Measurements from ENCODE around the gene BATF3. TPM values are rescaled to one million over a fixed set of nuclear protein-coding genes. Genes with fewer than 3 reads are reported as not detected.
A peak's percentile ranks its signal among the peaks of the same experiment; 100 is the strongest.

Gene BATF3
- total RNA-seq, 2 experiments from 2014 or later: 52.6 to 61.3 TPM

DNA sequence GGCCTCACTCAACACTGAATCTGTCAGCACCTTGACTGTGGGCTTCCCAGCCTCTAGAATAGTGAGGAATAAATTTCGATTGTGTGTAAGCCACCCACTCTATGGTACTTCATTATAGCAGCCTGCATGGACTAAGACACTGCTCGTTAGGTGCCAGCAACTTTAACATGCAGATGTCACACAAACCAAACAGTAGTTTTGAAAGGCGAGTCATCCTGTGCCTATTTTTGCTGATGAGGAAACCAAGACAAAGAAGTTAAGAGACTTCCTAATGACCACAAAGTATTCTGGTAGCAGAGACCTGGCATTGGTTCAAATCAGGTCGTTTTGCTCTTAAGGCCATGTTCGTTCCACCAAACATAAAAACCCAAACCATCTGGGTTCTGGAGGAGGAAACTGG, 42.9 kb downstream of the BATF3 start:
- ChIA-PET POLR2A (interaction anchor here (0.7 to 1.0 kb wide), 2 partner anchors 8 to 45 kb away, joined by 3 read pairs; no protein-coding TSS in a partner anchor), CTCF (interaction anchor here (0.7 to 1.1 kb wide), 2 partner anchors 199 kb away, joined by 3 read pairs; no protein-coding TSS in a partner anchor)
- H3K4me1 Mint-ChIP-seq (ENCODE audit: low read depth): no peaks in the 10 kb centered on the region
- peaks cover 13% of the 10 kb centered on the region for H3K27me3 Mint-ChIP-seq
- H3K4me3 Mint-ChIP-seq: no peak overlapping the region
- DNase-seq: no peak
- TF ChIP-seq, protein P1, sequence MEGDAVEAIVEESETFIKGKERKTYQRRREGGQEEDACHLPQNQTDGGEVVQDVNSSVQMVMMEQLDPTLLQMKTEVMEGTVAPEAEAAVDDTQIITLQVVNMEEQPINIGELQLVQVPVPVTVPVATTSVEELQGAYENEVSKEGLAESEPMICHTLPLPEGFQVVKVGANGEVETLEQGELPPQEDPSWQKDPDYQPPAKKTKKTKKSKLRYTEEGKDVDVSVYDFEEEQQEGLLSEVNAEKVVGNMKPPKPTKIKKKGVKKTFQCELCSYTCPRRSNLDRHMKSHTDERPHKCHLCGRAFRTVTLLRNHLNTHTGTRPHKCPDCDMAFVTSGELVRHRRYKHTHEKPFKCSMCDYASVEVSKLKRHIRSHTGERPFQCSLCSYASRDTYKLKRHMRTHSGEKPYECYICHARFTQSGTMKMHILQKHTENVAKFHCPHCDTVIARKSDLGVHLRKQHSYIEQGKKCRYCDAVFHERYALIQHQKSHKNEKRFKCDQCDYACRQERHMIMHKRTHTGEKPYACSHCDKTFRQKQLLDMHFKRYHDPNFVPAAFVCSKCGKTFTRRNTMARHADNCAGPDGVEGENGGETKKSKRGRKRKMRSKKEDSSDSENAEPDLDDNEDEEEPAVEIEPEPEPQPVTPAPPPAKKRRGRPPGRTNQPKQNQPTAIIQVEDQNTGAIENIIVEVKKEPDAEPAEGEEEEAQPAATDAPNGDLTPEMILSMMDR (IDR thresholded peaks at IDR 0.05): no peak
- no peaks in the 10 kb centered on the region for H3K9me3 Mint-ChIP-seq
- no peak overlapping the region for H3K27ac Mint-ChIP-seq
- intact Hi-C loops (cut with micrococcal nuclease): no loop called here
- no peaks in the 10 kb centered on the region for H3K36me3 Mint-ChIP-seq (ENCODE audit: low read depth)
- peak; percentile 37 for ATAC-seq

DNA sequence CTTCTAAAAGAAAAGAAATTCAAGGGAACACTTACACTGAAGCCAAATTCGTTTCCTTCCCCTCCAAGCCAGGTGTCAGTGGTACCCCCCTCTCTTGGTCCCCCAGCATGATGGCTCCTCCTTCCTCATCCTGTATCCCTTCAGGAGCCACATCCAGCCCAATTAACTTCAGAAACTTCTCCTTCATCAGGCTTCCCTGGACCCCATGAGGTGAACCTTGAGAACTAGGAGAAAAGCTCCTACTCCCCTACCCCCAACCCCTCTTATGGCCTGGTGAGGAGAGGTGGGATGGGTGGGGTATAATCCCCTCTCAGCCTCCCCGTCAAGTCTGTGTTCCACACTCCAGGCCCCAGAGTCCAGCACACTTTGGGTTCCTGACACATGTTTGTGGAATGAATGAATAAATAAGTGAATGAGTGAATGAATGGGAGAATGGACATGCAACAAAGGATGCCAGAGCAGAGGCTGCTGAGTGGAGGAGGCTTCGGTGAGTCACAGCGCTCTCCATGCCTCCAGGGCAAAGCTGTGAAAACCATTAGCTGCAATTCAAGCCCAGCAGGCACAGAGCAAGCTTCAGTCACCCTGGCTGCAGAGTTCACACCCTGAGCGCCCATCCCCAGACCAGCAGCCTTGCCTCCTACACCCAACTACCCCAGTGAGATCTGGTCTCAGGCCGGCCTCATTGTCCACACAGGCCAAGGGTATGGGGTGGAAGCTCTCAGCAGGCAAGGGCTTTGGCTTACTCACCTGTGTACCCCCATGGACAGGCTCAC, 43.8 kb downstream of the BATF3 start:
- no peaks in the 10 kb centered on the region for H3K36me3 Mint-ChIP-seq (ENCODE audit: low read depth)
- intact Hi-C loops (cut with micrococcal nuclease): no loop called here
- H3K4me1 Mint-ChIP-seq (ENCODE audit: low read depth): no peaks in the 10 kb centered on the region
- H3K4me3 Mint-ChIP-seq: no peak overlapping the region
- no peaks in the 10 kb centered on the region for H3K9me3 Mint-ChIP-seq
- TF ChIP-seq, protein P1 (IDR thresholded peaks at IDR 0.05): no peak
- H3K27ac Mint-ChIP-seq: no peak overlapping the region
- H3K27me3 Mint-ChIP-seq: peaks cover 10% of the 10 kb centered on the region
- ChIA-PET CTCF (interaction anchor here (0.7 to 1.2 kb wide), 3 partner anchors 9 to 198 kb away, joined by 3 to 5 read pairs (median 5); no protein-coding TSS in a partner anchor), POLR2A (interaction anchor here (0.7 to 1.0 kb wide), 2 partner anchors 9 to 39 kb away, joined by 3 read pairs; no protein-coding TSS in a partner anchor)
- no peak for ATAC-seq
- DNase-seq: no peak

DNA sequence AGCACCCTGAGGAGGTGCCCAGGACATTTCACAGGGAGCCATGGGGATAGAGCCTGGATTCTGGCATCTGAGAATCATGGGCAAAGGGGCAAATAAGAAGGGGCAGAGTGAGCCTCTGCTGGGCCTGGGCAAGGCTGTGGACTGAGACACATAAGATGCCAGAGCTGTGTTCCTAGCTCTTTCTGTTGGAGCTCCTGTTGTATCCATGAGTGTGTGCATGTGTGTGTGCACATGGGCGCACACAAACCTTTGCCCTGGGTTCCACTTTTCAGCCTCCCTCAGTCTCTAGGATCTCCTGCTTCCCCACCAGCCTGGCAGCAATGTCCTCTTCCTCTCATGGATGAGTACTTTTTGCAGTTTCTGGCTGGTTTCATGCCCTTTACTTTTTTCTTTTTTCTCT, 47.0 kb downstream of the BATF3 start:
- CTCF ChIA-PET: interaction anchor here (0.7 to 6.0 kb wide), 4 partner anchors 9 to 197 kb away, joined by 3 to 32 read pairs (median 16); no protein-coding TSS in a partner anchor
- Mint-ChIP-seq H3K4me1 (ENCODE audit: low read depth) (no peaks in the 10 kb centered on the region), H3K4me3 (no peak overlapping the region), H3K36me3 (ENCODE audit: low read depth) (no peaks in the 10 kb centered on the region), H3K9me3 (no peaks in the 10 kb centered on the region), H3K27ac (no peak overlapping the region), H3K27me3 (peaks cover 5% of the 10 kb centered on the region)
- intact Hi-C loops (cut with micrococcal nuclease): no loop called here
- ATAC-seq (no peak), DNase-seq (no peak)
- POLR2A ChIA-PET: interaction anchor here (0.7 kb wide), 1 partner anchor 12 kb away, joined by 4 read pairs; no protein-coding TSS in a partner anchor
- TF ChIP-seq, protein P1 (IDR thresholded peaks at IDR 0.05): no peak

DNA sequence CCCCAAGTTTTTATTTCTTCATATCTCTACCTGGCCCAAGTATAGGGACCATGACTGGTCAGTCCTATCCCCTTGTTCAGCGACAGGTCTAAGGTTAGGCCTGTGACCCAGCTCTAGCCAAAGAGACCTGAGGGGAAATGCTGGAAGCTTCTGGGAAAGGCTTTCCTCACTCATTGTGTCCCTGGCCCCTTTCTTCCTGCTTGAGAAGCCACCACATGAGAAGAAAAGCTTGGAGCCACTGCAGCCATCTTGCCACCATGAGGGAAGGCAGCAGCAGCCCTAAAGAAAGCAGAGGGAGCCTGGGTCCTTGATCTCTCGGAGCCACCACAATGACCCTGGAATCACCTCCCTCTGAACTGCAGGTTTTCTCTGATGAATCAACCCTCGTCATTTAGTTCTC, 47.7 kb downstream of the BATF3 start:
- POLR2A ChIA-PET: no interaction called here
- DNase-seq (no peak), ATAC-seq (no peak)
- H3K27me3 Mint-ChIP-seq: peaks cover 6% of the 10 kb centered on the region
- TF ChIP-seq, protein P1 (IDR thresholded peaks at IDR 0.05): no peak
- no peak overlapping the region for H3K4me3 Mint-ChIP-seq
- H3K4me1 Mint-ChIP-seq (ENCODE audit: low read depth): no peaks in the 10 kb centered on the region
- CTCF ChIA-PET: interaction anchor here (0.6 to 6.0 kb wide), 5 partner anchors 9 to 315 kb away, joined by 3 to 32 read pairs (median 4); no protein-coding TSS in a partner anchor
- no peaks in the 10 kb centered on the region for H3K36me3 Mint-ChIP-seq (ENCODE audit: low read depth)
- H3K9me3 Mint-ChIP-seq: no peaks in the 10 kb centered on the region
- no peak overlapping the region for H3K27ac Mint-ChIP-seq
- intact Hi-C loops (cut with micrococcal nuclease): no loop called here

DNA sequence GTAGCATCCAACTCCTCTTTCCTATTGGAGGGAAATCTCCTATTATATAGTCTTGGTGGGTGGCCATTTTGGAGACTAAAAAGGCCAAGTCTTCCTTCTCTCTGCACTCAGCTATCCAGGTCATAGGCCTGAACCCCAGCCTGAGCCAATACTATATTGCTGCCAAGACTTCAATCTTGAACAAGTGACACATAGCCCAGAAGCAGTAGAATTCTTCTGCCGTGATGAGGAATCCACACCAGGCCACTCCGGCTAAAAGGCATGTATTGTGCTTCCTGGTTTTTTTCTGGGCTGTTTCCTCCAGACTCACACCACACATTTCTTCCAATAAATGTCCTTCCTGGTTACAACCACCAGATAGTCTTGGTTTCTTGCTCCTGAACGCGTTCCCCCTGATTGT, 48.1 kb downstream of the BATF3 start:
- intact Hi-C loops (cut with micrococcal nuclease): no loop called here
- no peak overlapping the region for H3K27ac Mint-ChIP-seq
- no peak for DNase-seq
- POLR2A ChIA-PET: no interaction called here
- no peak for ATAC-seq
- no peak overlapping the region for H3K4me3 Mint-ChIP-seq
- TF ChIP-seq, protein P1 (IDR thresholded peaks at IDR 0.05): no peak
- no peaks in the 10 kb centered on the region for H3K4me1 Mint-ChIP-seq (ENCODE audit: low read depth)
- CTCF ChIA-PET: interaction anchor here (0.6 to 6.0 kb wide), 6 partner anchors 13 to 316 kb away, joined by 3 to 32 read pairs (median 4); no protein-coding TSS in a partner anchor
- H3K9me3 Mint-ChIP-seq: no peaks in the 10 kb centered on the region
- peaks cover 6% of the 10 kb centered on the region for H3K27me3 Mint-ChIP-seq
- no peaks in the 10 kb centered on the region for H3K36me3 Mint-ChIP-seq (ENCODE audit: low read depth)
